Choroid plexus epithelial cell (primary cell): ENCODE data around the gene GMCL1.
"Not testable (repeated sequence)": the region's sequence is repeated elsewhere in the genome, so short reads cannot be mapped to it uniquely, and the experiment has no call there.

Experiments
- DNase-seq: peaks from one replicate; pipeline ENCODE4 v3.0.0-alpha.2; 2010; ENCODE audit warnings: low read depth
- H3K4me3 ChIP-seq: 2 replicates; pipeline ENCODE4 v1.5.1; 2011; ENCODE audit warnings: low read depth, mild to moderate bottlenecking, control low read depth, low read length, moderate library complexity
- CTCF ChIP-seq: conservative IDR thresholded peaks from 2 replicates; pipeline ENCODE4 v1.5.1; 2011; ENCODE audit warnings: low read depth, mild to moderate bottlenecking, control low read depth, inconsistent platforms, low read length, moderate library complexity

GMCL1 gene

GRCh38 chr2:69817729-69818501 is 11.5 kb upstream of the GMCL1 start:
- H3K4me3 ChIP-seq = no peak overlapping the region
- no peak for TF ChIP-seq CTCF
- peak; percentile 17 for DNase-seq

- peak; percentile 41 for DNase-seq
- TF ChIP-seq CTCF = no peak
- no peak overlapping the region for H3K4me3 ChIP-seq
Observed at GRCh38 chr2:69827796-69828540, 1.5 kb upstream of the GMCL1 start.

- H3K4me3 ChIP-seq = peak overlapping the region; percentile 96
- no peak for DNase-seq
- TF ChIP-seq CTCF = no peak
Observed at GRCh38 chr2:69828938-69829255, 563 bp upstream of the GMCL1 start.

- TF ChIP-seq CTCF = no peak
- peak; percentile 24 for DNase-seq
- H3K4me3 ChIP-seq = peak overlapping the region; percentile 96
Observed at GRCh38 chr2:69830045-69830905, 815 bp downstream of the GMCL1 start.

- not testable (repeated sequence) for DNase-seq
- peak overlapping the region; percentile 96 for H3K4me3 ChIP-seq
Observed at GRCh38 chr2:69830906-69831241, 1.4 kb downstream of the GMCL1 start.

GRCh38 chr2:69831354-69831905 is 2.0 kb downstream of the GMCL1 start:
- H3K4me3 ChIP-seq = no peak overlapping the region
- DNase-seq = peak; percentile 19
- TF ChIP-seq CTCF = no peak

GRCh38 chr2:69833752-69834151 is 4.3 kb downstream of the GMCL1 start:
- no peak overlapping the region for H3K4me3 ChIP-seq
- DNase-seq = no peak
- TF ChIP-seq CTCF = no peak
